Measurements from ENCODE around the gene ATOX1.

Gene ATOX1, protein sequence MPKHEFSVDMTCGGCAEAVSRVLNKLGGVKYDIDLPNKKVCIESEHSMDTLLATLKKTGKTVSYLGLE

DNA sequence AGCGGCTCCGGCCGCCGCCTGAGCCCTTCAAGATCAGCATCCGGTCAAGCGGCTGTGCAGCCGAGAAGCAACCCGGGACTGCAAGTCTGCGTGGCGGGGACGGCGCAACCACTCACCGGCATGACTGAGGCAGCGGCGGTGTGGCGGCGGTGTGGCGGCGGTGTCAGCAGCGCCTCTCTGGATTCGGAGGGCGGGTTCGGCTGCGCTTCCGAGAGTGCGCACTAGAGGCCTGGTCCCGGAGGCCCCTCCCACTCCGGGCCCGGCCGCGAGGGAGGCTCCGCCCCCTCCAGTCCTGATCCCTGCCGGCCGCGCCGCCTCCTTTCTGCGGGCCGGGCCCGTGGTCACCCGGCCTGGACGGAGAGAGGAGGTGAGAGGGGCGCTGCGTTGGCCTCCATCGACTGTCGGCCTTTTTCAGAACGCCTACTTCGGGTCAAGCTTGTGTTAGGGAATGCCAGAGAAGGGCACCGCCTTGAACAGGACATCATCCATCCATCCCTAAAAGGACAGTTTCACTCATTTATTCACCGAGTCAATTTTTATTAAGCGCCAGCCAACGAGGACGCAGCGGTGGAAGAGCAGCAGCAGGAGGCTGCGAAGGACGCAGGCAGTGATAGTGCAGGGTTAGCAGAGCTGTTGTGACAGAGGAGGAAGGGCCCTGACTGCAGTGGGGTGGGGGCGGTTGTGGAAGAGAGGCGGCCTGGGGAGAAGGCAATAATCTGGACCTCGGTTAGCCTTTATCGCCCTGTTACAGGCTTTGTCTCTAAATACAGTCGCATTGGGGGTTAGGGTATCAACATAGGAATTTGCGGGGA, at the start of gene ATOX1:
TSS of gene ATOX1 (minus strand) at position 202 of the 812 bp plus-strand sequence. CDS start at position 122, 80 bp downstream.
- no peak for TF ChIP-seq GATA3 (IDR thresholded peaks at IDR 0.05; ENCODE audit: low read depth, low read length)
- TF ChIP-seq GATA2 (IDR thresholded peaks at IDR 0.05; ENCODE audit: low read depth, low read length): no peak

GRCh38 chr5:151805414-151806223, 47.2 kb upstream of the ATOX1 start:
- no peak for TF ChIP-seq GATA2 (IDR thresholded peaks at IDR 0.05; ENCODE audit: low read depth, low read length)
- no peak for TF ChIP-seq GATA3 (IDR thresholded peaks at IDR 0.05; ENCODE audit: low read depth, low read length)

DNA sequence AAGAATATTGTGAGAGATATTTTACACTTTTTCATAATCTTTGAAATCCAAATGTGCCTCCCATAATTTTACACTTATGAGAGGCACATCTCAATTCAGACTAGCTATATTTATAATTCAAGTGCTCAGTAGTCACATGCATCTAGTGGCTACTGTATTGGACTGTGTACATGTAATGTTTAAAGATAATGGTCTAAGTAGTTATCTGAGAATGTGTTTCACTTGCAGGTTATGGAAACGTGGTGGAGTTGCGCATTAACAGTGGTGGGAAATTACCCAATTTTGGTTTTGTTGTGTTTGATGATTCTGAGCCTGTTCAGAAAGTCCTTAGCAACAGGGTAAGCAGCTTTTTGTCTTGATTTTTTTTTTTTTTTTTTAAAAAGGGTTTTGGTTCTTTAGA, 42.1 kb upstream of the ATOX1 start:
- TF ChIP-seq GATA3 (IDR thresholded peaks at IDR 0.05; ENCODE audit: low read depth, low read length) (no peak), GATA2 (IDR thresholded peaks at IDR 0.05; ENCODE audit: low read depth, low read length) (no peak)

DNA sequence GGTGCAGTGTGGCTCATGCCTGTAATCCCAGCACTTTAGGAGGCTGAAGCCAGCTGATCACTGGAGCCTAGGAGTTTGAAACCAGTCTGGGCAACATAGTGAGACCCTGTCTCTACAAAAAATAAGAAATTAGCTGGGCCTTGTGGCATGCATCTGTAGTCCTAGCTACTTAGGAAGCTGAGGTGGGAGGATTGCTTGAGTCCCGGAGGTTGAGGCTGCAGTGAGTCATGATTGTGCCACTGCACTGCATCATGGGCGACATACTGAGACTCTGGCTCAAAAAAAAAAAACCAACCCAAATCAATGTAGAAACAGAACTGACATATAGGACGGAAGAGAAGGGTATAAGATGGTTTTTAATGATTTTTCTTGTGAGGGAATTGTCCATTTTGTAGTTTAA, 41.0 kb upstream of the ATOX1 start:
- no peak for TF ChIP-seq GATA3 (IDR thresholded peaks at IDR 0.05; ENCODE audit: low read depth, low read length)
- TF ChIP-seq GATA2 (IDR thresholded peaks at IDR 0.05; ENCODE audit: low read depth, low read length): no peak

DNA sequence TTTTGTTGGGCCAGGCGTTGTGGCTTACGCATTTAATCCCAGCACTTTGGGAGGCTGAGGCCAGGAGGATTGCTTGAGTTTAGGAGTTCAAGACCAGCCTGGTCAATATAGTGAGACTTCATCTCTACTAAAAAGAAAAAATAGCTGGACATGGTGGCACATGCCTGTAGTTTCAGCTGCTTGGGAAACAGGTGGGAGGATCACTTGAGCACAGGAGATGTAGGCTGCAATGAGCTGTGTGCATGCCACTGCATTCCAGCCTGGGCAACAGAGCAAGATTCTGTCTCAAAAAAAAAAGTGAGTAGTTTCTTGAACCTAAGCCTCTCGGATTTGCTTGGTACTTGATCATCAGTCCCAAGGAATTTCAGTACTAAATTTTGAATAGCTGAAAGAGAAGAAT, 40.2 kb upstream of the ATOX1 start:
- TF ChIP-seq GATA3 (IDR thresholded peaks at IDR 0.05; ENCODE audit: low read depth, low read length) (no peak), GATA2 (IDR thresholded peaks at IDR 0.05; ENCODE audit: low read depth, low read length) (no peak)

- TF ChIP-seq GATA2 (IDR thresholded peaks at IDR 0.05; ENCODE audit: low read depth, low read length): no peak
- no peak for TF ChIP-seq GATA3 (IDR thresholded peaks at IDR 0.05; ENCODE audit: low read depth, low read length)
These were observed 37.0 kb upstream of the ATOX1 start for GRCh38 chr5:151795426-151795825.

DNA sequence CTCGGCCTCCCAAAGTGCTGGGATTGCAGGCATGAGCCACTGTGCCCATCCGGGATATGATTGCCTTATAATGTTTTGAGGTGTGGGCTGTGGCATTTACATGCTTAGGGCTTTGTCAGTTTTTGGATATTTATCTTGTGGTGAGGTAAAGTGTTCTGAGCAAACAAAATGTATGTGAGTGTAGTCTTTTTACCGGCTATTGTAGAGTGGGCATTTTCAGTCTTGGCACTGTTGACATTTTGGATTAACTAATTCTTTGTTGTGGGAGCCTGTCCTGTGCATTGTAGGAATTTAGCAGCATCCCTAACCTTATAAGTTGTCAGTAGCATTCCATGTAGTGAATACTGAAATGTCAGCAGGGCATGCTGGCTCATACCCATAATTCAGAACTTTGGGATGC, 34.9 kb upstream of the ATOX1 start:
- TF ChIP-seq GATA3 (IDR thresholded peaks at IDR 0.05; ENCODE audit: low read depth, low read length) (no peak), GATA2 (IDR thresholded peaks at IDR 0.05; ENCODE audit: low read depth, low read length) (no peak)

- no peak for TF ChIP-seq GATA3 (IDR thresholded peaks at IDR 0.05; ENCODE audit: low read depth, low read length)
- no peak for TF ChIP-seq GATA2 (IDR thresholded peaks at IDR 0.05; ENCODE audit: low read depth, low read length)
These were observed 29.4 kb upstream of the ATOX1 start for GRCh38 chr5:151787817-151788216.

DNA sequence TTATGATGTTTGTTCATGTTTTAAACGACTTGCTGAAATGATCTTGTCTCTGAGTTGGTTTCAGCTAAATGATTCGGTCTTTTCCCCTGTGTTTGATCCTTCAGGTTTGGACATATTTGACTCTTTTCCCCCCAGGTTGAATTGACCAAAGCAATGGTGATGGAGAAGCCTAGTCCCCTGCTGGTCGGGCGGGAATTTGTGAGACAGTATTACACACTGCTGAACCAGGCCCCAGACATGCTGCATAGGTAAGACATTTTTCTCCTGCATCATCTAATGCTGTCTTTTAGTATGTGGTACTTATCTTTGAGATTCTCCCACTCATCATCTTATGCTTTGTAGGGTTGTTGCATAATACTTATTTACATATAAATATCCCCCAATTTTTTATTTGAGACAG, 28.0 kb upstream of the ATOX1 start:
- TF ChIP-seq GATA2 (IDR thresholded peaks at IDR 0.05; ENCODE audit: low read depth, low read length) (no peak), GATA3 (IDR thresholded peaks at IDR 0.05; ENCODE audit: low read depth, low read length) (no peak)

DNA sequence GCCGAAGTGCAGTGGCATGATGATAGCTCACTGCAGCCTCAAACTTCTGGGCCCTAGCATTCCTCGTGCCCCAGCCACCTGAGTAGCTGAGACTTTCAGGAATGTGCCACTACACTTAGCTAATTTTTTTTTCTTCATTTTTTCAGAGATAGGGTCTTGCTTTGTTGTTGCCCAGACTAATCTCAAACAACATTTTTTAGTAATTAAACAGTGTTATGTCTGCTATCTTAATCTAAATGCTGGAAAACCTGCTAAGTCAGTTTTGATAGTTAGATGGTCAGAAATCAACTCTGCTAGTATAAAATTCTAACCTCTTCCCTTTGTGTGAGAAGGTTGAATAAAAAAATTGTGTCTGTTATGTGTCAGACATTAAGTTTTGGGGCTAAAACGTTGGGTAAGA, 25.7 kb upstream of the ATOX1 start:
- no peak for TF ChIP-seq GATA2 (IDR thresholded peaks at IDR 0.05; ENCODE audit: low read depth, low read length)

GRCh38 chr5:151781201-151781600, 22.8 kb upstream of the ATOX1 start:
- TF ChIP-seq GATA3 (IDR thresholded peaks at IDR 0.05; ENCODE audit: low read depth, low read length) (no peak), GATA2 (IDR thresholded peaks at IDR 0.05; ENCODE audit: low read depth, low read length) (no peak)

- no peak for TF ChIP-seq GATA3 (IDR thresholded peaks at IDR 0.05; ENCODE audit: low read depth, low read length)
- no peak for TF ChIP-seq GATA2 (IDR thresholded peaks at IDR 0.05; ENCODE audit: low read depth, low read length)
These were observed 21.9 kb upstream of the ATOX1 start for GRCh38 chr5:151780348-151780747.

- TF ChIP-seq GATA2 (IDR thresholded peaks at IDR 0.05; ENCODE audit: low read depth, low read length) (no peak), GATA3 (IDR thresholded peaks at IDR 0.05; ENCODE audit: low read depth, low read length) (no peak)
These were observed 21.2 kb upstream of the ATOX1 start for GRCh38 chr5:151779531-151780125.

GRCh38 chr5:151775025-151775606, 16.7 kb upstream of the ATOX1 start:
- TF ChIP-seq GATA3 (IDR thresholded peaks at IDR 0.05; ENCODE audit: low read depth, low read length): no peak
- no peak for TF ChIP-seq GATA2 (IDR thresholded peaks at IDR 0.05; ENCODE audit: low read depth, low read length)

Data from SH-SY5Y (cell line).